CD4-positive, alpha-beta T cell treated with Interleukin-6 for 4 hours (primary cell): ENCODE data around the gene GPR160.
A peak's percentile ranks its signal among the peaks of the same experiment; 100 is the strongest.

Experiments used
- DNase-seq: peaks from one replicate; pipeline ENCODE4 v3.0.0-alpha.2; 2020; ENCODE audit warnings: mixed read lengths

Gene GPR160

DNA sequence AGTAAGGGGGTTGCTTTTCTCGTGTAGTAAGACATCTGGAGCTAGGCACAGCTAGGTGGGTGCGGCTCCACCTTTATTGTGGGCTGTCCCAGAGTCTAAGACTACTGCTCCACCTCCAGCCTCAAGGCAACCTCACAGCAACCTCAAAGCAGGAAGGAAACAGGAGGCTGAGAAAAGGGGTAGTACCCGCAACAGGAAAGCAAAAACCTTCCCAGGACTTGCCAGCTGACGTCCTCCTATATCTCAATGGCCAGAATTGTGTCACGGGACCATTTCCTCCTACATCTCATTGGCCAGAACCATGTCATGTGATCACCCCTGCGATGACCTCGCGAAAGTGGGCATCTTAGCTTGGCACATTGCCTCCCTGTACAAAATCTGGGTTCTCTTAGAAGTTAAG is 4.3 kb upstream of the GPR160 start:
- peak; percentile 68 for DNase-seq

DNA sequence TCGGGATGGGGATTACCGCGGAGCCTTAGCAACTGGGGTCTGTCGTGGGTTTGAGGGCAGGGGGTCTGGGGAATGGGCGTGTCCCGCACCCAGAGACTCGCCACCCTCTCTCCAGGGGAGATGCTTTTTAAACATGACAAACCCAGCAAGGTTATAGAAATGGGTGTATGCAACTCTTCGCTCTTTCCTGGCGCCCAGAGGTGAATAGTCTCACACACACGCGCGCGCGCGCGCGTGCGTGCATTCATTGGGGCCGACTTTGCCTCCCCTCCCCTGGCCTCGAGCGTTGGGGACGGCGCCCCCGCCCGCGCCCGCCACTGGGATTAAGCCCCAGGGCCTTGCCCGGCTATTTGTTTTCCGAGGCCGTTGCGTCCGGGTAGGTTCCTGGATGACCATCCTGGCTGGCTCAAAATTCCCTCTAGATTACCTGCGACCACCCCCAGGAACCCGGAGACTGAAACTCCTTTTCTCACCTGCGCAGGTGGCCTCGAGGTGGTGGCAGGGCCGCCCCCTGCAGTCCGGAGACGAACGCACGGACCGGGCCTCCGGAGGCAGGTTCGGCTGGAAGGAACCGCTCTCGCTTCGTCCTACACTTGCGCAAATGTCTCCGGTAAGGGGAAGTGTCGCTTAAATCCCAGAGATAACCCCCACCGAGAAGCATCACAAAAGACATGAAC is 777 bp downstream of the GPR160 start:
- DNase-seq, result peak; percentile 59

DNA sequence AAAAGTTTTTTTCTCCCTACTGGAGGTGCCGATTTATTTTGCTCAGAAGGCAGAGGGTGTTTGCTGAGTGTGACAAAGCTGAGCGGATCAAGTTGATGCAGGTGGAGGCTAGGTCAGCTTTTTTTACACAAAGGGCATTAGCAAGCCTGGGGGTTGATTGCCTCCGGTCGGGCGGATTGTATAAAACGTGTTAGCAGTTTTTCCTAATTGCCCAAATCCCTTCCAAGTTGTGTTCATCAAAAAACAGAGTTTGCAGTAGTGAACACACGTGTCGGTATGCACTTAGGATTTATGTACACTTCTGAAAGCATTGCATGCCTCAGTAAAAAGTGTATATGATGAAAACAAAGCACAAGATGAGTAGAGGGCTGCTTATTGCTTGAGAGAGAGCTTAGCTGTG is 2.6 kb downstream of the GPR160 start:
- no peak for DNase-seq

DNA sequence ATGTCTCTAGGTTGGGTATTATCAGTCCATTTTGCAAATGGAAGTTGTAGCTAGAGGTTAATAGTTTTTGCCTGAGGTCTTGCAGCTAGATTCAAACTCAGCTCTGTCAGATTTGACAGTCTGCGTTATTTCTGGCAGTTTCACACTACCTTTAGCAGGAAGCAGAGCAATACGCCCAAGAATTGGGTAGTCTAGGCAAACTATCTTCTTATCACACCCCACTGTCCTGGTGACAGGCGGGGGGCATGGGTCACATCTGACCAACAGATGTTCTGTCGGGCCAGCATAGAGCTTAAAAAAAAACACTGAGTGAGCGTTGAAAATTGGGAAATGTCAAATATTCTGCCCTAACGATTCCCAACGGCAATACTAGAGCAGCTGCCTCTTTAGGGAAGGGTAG is 5.7 kb downstream of the GPR160 start:
- no peak for DNase-seq

DNA sequence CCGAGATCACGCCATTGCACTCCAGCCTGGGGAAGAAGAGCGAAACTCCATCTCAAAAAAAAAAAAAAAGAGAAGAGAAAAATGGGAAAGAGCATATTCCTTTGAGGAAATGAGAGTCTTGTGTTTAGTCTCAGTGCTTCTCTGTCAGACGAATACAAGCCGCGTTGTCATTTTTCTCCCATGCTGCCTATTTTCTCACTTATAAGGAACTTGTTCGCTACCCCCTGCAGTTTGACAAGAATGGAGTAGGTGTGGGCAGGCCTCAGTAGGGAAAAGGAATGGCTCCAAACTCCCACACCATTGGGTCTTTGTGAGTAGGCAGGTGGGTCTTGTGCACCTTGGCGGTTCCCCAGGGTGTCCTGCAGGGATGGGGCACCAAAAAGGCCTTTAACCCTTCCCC is 6.5 kb downstream of the GPR160 start:
- DNase-seq, result no peak

DNA sequence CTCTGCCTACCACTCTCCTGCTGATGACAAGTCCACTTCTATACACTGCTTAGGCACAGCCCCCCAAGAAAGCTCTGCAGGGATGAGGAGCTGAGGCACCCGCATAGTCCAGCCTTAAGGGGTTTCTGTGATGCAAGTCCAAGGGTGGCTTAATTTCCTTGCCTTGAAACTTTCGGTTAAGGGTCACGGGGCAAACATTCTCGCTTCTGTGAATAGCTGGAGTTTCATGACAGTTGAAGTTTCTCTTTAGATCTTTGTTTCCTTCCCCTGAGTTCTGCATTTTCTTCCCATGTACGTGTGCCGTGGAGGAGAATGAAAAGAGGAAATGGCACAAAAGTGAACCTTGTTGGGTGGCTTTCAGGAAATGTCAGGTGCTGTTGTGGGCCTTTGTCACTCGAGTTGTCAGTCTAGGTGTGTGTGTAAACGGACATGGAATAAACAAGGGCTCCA is 7.0 kb downstream of the GPR160 start:
- no peak for DNase-seq

DNA sequence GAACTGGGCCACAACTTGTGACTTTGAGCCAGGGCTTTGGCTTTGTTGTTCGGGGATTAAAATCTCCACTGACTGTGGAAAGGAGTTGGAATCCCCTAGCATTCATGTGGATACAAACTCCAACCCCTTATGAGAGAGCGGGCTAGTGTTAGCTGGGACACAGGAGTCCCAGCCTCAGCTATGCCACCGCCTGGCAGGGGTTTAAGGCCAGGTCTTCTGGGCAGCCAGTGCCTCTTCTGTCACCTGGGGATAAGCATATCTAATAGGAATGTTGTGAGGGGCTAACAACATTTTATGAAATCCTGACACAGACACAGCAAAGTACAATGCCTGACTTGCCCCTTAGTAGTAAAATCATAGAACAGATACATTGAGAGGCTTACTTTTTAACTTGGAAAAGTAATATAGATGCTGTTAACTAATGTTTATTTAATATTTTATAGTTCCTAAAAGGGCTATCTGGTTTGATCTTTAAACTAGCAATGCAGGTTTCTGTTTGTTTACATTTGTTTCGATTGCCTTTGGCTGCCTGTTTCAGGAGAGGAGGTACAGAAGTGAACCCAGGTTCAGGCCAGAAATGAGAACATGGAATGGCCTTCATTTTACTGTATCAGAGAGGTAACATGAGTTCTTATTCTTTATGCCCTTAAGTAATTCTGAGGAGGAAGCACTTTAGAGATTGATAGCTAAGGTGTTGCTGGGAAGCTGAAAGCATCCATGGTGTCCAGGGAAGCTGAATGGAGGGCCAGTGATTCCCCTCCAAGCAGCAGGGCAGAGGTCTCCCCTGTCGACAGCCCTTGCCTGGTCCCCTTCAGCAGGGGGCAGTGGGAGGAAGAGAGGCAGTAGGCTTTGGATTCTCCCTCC is 8.7 kb downstream of the GPR160 start:
- DNase-seq, result no peak

DNA sequence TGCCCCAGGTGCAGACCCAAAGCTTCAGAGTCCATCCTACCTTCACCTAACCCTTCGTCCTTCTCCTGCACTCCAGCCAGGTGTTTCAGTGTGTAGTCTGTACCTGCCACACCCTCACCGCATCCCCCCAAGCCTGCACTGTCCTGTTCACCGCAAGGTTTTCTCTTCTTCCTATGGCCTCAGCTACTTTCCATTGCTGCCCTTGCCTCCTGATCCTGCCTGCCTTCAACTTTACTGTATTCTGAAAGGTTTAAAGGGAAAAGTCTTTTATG is 9.3 kb downstream of the GPR160 start:
- no peak for DNase-seq

- no peak for DNase-seq
Observed at GRCh38 chr3:170049146-170050000, 11.6 kb downstream of the GPR160 start.

GRCh38 chr3:170050753-170051152 is 13.0 kb downstream of the GPR160 start:
- no peak for DNase-seq

- DNase-seq, result no peak
Observed at GRCh38 chr3:170052398-170052797, 14.6 kb downstream of the GPR160 start.

DNA sequence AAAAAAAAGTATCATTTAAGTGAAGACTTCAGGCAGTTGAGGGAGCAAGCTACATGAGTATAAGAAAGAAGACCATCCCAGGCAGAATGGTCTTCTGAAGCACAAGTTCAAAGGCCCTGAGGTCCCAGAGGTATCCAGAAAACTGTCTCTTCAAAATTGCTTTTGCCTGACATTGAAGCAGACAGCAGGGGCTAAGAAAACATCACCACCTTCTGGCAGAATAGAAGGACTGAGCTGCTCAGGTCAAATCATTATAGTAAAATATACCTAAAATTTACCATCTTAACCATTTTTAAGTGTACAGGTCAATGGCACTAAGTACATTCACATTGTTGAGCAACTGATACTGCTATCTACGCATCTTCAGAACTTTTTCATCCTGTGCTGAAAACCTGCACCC is 16.4 kb downstream of the GPR160 start:
- DNase-seq, result no peak

- no peak for DNase-seq
Observed at GRCh38 chr3:170055209-170055608, 17.4 kb downstream of the GPR160 start.

DNA sequence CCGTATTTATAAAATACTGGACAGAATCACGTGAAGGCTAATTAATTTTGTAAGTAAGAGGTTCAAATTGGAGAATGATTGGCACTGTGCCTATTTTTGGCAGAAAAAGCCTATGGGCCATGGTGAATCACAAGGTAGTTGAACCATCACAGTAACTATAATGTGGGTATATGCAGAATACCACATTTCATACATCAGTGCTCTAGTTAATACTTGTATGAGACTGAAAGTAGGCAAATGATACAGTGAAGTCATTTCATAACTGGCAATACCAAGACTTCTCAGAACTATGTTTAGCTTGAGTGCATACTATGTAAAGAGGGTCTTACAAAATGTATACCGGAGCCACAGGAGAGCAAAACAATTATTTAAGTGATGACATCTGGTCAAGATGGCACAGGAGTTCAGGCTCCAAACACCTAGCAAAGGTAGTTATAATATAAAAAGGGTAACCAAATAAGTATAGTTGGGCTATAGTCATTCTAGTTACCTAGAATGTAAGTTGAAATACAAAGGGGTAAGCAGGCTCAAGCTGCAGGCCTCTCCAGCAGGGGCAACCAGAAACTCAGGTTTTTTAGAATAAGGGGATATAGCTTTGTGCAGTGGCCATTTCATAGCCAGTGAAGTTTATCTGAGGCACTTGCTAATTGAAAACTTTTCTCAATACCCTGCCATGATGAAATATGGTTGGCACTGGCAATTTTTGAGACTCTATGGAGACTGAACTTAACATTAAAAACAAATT is 19.1 kb downstream of the GPR160 start:
- DNase-seq, result no peak

- no peak for DNase-seq
Observed at GRCh38 chr3:170057550-170057949, 19.8 kb downstream of the GPR160 start.

DNA sequence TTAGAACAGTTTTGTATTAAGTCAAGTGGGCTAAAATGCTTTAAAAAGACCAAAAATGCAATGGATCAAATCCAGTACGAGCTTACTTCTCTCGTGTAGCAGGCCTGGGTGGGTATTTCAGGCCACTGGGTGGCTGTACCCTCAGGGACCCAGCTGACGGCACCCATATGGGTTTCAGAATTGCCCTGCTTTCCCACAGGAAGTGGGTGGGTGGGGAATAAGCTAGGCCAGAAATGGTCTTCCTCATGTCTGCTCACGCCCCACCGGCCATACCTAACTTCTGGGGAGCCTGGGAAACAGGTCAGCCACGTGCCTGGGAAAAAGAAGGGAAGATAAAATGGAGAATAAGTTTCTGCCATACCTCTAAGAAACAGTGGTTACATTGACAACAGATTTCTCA is 20.3 kb downstream of the GPR160 start:
- no peak for DNase-seq

- DNase-seq, result no peak
Observed at GRCh38 chr3:170059447-170059846, 21.7 kb downstream of the GPR160 start.

- no peak for DNase-seq
Observed at GRCh38 chr3:170062068-170062467, 24.3 kb downstream of the GPR160 start.

- no peak for DNase-seq
Observed at GRCh38 chr3:170062769-170063168, 25.0 kb downstream of the GPR160 start.

GRCh38 chr3:170063691-170064090 is 25.9 kb downstream of the GPR160 start:
- no peak for DNase-seq

DNA sequence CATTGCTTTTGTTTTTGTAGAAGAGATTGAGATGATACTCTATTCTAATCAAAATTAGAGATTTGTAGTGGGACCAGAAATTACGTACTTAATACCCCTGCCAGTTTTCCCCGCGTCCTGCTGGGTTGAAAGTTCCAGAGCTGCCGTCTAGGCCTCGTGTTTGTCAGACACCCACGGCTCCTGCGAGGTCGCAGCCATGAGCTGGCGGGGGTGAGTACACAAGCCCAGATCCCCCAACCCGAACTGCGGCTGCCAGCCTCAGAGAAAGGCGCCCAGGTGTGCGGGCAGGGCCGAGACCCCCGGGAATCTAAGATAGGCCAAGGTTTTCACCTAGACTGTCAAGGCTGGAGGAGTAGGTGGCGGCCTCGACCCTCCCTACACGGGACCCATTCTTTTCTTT is 26.3 kb downstream of the GPR160 start:
- DNase-seq, result no peak

DNA sequence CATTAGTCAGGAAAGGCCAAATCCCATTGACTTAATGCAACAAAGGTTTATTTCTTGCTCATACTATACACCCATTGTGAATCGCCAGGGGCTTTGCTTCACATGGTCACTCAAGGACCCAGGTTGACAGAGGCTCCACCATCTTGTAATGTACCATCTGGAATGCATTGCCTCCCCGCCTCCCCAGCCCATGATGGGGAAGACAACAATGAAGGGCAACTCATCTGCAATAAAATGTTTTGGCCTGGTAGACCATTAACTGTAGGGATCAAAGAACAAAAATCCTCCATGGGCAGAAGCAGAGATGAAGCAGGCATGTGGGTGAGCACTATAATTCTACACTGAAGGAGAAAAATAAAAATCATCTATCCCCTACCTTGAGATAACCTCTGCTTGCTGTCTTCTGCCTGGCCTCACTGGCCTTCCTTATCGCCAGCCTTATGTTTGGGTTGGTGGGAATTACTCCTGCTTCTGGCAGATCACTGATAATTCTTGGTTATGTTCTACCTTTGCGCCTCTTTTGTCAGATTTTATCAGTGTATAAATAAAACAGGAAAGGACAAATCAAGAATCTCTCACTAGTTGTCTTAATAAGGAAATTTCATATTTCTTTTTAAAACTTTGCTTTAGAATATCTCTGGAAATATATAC is 37.8 kb downstream of the GPR160 start:
- DNase-seq, result no peak
